HepG2 (cell line): ENCODE results near the gene NDUFS2. TPM values are rescaled to one million over a fixed set of nuclear protein-coding genes. Genes with fewer than 3 reads are reported as not detected.

Source experiments
- ATF7-NPFF ChIP-seq: sonication (generic); formaldehyde crosslinking; IDR thresholded peaks from 2 replicates; pipeline ENCODE4 v1.8.1; 2023; ENCODE audit warnings: mild to moderate bottlenecking, low read depth, missing genetic modification reagents, moderate library complexity
- ATM ChIP-seq: fragments of 450-650 bp; IDR thresholded peaks from 2 replicates; pipeline ENCODE4 v1.7.1; 2017; ENCODE audit warnings: mild to moderate bottlenecking, borderline replicate concordance
- BCL6 ChIP-seq: IDR thresholded peaks from 2 replicates; pipeline ENCODE4 v1.6.1; 2016; ENCODE audit warnings: missing genetic modification reagents, missing compliant biosample characterization
- EP300 ChIP-seq, 3 experiments: sonication (generic) in 1 of 3; formaldehyde crosslinking in 1 of 3; IDR thresholded peaks; 2 replicates each; pipeline versions ENCODE4 v1.5.1 to v1.6.1; 2011 to 2020; ENCODE audit warnings: low read depth in 2 of 3, low read length in 2 of 3, borderline replicate concordance in 1 of 3, improper control_type of control experiment in 1 of 3, mild to moderate bottlenecking in 1 of 3, missing genetic modification reagents in 1 of 3, moderate library complexity in 1 of 3
- HIVEP1 ChIP-seq: sonication (generic); formaldehyde crosslinking; IDR thresholded peaks from 2 replicates; pipeline ENCODE4 v1.4.0; 2020; ENCODE audit warnings: mild to moderate bottlenecking, missing genetic modification reagents
- KLF9 ChIP-seq: IDR thresholded peaks from 2 replicates; pipeline ENCODE4 v1.6.1; 2016; ENCODE audit warnings: low read depth
- MAF1 ChIP-seq: sonication (generic); formaldehyde crosslinking; IDR thresholded peaks from 2 replicates; pipeline ENCODE4 v1.5.0; 2020; ENCODE audit warnings: missing genetic modification reagents, borderline replicate concordance
- MED13 ChIP-seq: sonication (generic); formaldehyde crosslinking; IDR thresholded peaks from 2 replicates; pipeline ENCODE4 v1.5.0; 2020; ENCODE audit warnings: missing genetic modification reagents
- MIER2 ChIP-seq: IDR thresholded peaks from 2 replicates; pipeline ENCODE4 v1.6.1; 2016; ENCODE audit warnings: missing biosample characterization, missing genetic modification reagents
- MLLT10 ChIP-seq: sonication (generic); formaldehyde crosslinking; IDR thresholded peaks from 2 replicates; pipeline ENCODE4 v1.4.0; 2020; ENCODE audit warnings: missing genetic modification reagents
- MXI1 ChIP-seq: IDR thresholded peaks from 3 replicates; pipeline ENCODE4 v1.6.1; 2012; ENCODE audit warnings: low read depth, low read length, inconsistent platforms, borderline replicate concordance
- MYPOP ChIP-seq: sonication (generic); formaldehyde crosslinking; IDR thresholded peaks from 2 replicates; pipeline ENCODE4 v1.8.1; 2023; ENCODE audit warnings: mild to moderate bottlenecking, moderate library complexity, missing genetic modification reagents
- NCOR1 ChIP-seq: fragments of 200-600 bp; sonication (generic); IDR thresholded peaks from 2 replicates; pipeline ENCODE4 v1.7.0; 2017; ENCODE audit warnings: antibody characterized with exemption, low read length, borderline replicate concordance
- NKX3-1 ChIP-seq: sonication (generic); formaldehyde crosslinking; IDR thresholded peaks from 2 replicates; pipeline ENCODE4 v1.5.0; 2020; ENCODE audit warnings: missing genetic modification reagents
- PHF20 ChIP-seq: sonication (generic); formaldehyde crosslinking; IDR thresholded peaks from 2 replicates; pipeline ENCODE4 v1.5.0; 2020; ENCODE audit warnings: mild to moderate bottlenecking, missing genetic modification reagents
- REPIN1 ChIP-seq: sonication (generic); formaldehyde crosslinking; IDR thresholded peaks from 2 replicates; pipeline ENCODE4 v1.8.0; 2022; ENCODE audit warnings: missing genetic modification reagents, low read depth, mild to moderate bottlenecking, borderline replicate concordance
- RFXANK ChIP-seq: IDR thresholded peaks from 2 replicates; pipeline ENCODE4 v1.6.1; 2016
- ZMAT5 ChIP-seq: sonication (generic); formaldehyde crosslinking; IDR thresholded peaks from 2 replicates; pipeline ENCODE4 v1.5.0; 2020; ENCODE audit warnings: mild to moderate bottlenecking, low read depth, missing genetic modification reagents, borderline replicate concordance
- ZNF276 ChIP-seq: sonication (generic); formaldehyde crosslinking; IDR thresholded peaks from 2 replicates; pipeline ENCODE4 v1.4.0; 2020; ENCODE audit warnings: mild to moderate bottlenecking, low read depth, missing genetic modification reagents
- ZNF382 ChIP-seq: sonication (generic); formaldehyde crosslinking; IDR thresholded peaks from 2 replicates; pipeline ENCODE4 v1.5.0; 2020; ENCODE audit warnings: missing genetic modification reagents, mild to moderate bottlenecking, borderline replicate concordance
- ZNF639 ChIP-seq: conservative IDR thresholded peaks from 2 replicates; pipeline ENCODE4 v1.6.1; 2018; ENCODE audit warnings: missing genetic modification reagents
- ZNF710 ChIP-seq: sonication (generic); formaldehyde crosslinking; IDR thresholded peaks from 2 replicates; pipeline ENCODE4 v1.5.0; 2020; ENCODE audit warnings: mild to moderate bottlenecking, missing genetic modification reagents, borderline replicate concordance
- polyA plus RNA-seq, 8 experiments: library from polyadenylated mRNA; depleted of rRNA in 3 of 8; stranded (reverse) in 7 of 8; unstranded in 1 of 8; fragments of >200 nt; fragmentation: Illumina TruSeq in 4 of 8; extraction: Trizol in 4 of 8; gene quantifications; 2 replicates each; pipeline versions ENCODE4 v1.2.1 to v1.2.3, GENCODE V29; 2011 to 2016; ENCODE audit warnings: low read depth in 4 of 8, missing spikeins in 1 of 8, mixed read lengths in 1 of 8; ENCODE audit not compliant: insufficient read depth in 1 of 8
- total RNA-seq, 5 experiments: library from RNA; depleted of rRNA; stranded (reverse); fragments of >200 nt; fragmentation: Illumina TruSeq; extraction: Trizol; gene quantifications; 2 replicates each; pipeline ENCODE4 v1.2.3, GENCODE V29; 2016; ENCODE audit warnings: low read depth in 1 of 5

Gene NDUFS2
- total and polyA plus RNA-seq, 2 of the 13 experiments (the other 11 are each of a cell fraction or from before 2014, with no cell fraction given): 89.9 to 118 TPM

GRCh38 chr1:161177112-161177935 lies 24.8 kb upstream of the NDUFS2 start, which contains the start of gene B4GALT3 (continued):
- TF ChIP-seq ZNF639 (no peak), MYPOP (CRISPR knock-in tag) (peak; percentile 84), ZNF710 (peak; percentile 91), EP300 (IDR thresholded peaks at IDR 0.05; ENCODE audit: low read depth in 2 of 2, low read length in 2 of 2) (0 out of 4 replicates have a peak, but pooled peaks of 1 of the 2 experiments have one; percentile 3), EP300 (CRISPR knock-in tag; IDR thresholded peaks at IDR 0.05; ENCODE audit: borderline replicate concordance) (no peak), NCOR1 (no peak), BCL6 (peak; percentile 1; the same call in 1 of the 2 replicates), MED13 (CRISPR knock-in tag) (0 out of 2 replicates have a peak, but pooled peaks have one; percentile 16), NKX3-1 (CRISPR knock-in tag) (peak; percentile 61; the same call in 1 of the 2 replicates), MLLT10 (CRISPR knock-in tag) (no peak), REPIN1 (CRISPR knock-in tag) (no peak), ZNF382 (no peak), ATM (no peak), PHF20 (CRISPR knock-in tag) (peak; percentile 73), KLF9 (CRISPR knock-in tag) (peak; percentile 72; the same call in 1 of the 2 replicates), ATF7-NPFF (CRISPR knock-in tag) (peak; percentile 36; the same call in 1 of the 2 replicates), MXI1 (peak; percentile 93; the same call in 2 of the 3 replicates), ZNF276 (peak; percentile 71), RFXANK (CRISPR knock-in tag) (peak; percentile 81), MIER2 (no peak; the same call in 1 of the 2 replicates), ZMAT5 (CRISPR knock-in tag) (no peak), MAF1 (no peak), HIVEP1 (CRISPR knock-in tag) (no peak; the same call in 1 of the 2 replicates)
